NCI-H526 treated with DMSO at 0.1 percent for 48 hours (cell line): ENCODE results near the gene SMIM3.
"Not testable (repeated sequence)": the region's sequence is repeated elsewhere in the genome, so short reads cannot be mapped to it uniquely, and the experiment has no call there.

ENCODE experiments used
- DNase-seq: peaks from one replicate; lab custom pipeline; 2025; lab: John Stamatoyannopoulos, UW

Gene SMIM3

GRCh38 chr5:150794927-150795326 lies 16.4 kb downstream of the SMIM3 start:
- DNase-seq, result no peak

GRCh38 chr5:150797384-150797783 lies 18.8 kb downstream of the SMIM3 start:
- DNase-seq, result no peak

GRCh38 chr5:150801117-150801927 lies 22.8 kb downstream of the SMIM3 start:
- DNase-seq, result peak; percentile 47

DNA sequence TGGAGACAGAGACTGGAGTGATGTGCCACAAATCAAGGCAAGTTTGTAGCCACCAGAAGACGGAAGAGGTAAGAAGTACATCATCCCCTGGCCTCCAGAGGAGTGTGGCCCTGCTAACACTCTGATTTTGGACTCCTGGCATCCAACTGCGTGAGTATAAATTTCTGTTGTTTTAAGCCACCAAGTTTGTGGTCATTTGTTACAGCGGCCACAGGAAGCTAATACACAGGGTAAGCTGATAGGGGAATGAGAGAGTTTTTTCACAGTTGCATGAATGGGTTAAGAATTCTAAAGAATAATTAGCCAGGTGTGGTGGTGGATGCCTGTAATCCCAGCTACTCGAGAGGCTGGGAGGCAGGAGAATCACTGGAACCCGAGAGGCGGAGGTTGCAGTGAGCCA lies 25.8 kb downstream of the SMIM3 start:
- DNase-seq, result no peak

DNA sequence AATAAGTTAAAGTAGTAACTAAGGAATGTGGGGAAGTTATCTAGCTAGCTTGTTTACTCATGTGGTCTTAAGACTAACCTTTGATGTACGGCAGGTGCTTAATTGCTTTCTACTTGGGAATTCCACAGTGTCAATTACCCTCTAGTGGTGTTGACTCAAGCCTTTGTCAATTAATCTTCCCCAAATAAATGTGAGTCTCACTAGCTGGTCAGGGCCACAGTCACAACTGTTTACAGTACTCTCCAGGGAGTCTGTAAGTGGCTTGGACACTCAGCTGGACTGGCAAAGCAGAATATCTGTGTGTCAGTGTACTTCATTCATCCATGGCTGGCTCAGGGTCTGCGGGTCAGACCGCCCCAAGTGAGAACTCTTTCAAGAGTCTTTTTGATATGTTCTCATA lies 30.8 kb downstream of the SMIM3 start:
- no peak for DNase-seq

DNA sequence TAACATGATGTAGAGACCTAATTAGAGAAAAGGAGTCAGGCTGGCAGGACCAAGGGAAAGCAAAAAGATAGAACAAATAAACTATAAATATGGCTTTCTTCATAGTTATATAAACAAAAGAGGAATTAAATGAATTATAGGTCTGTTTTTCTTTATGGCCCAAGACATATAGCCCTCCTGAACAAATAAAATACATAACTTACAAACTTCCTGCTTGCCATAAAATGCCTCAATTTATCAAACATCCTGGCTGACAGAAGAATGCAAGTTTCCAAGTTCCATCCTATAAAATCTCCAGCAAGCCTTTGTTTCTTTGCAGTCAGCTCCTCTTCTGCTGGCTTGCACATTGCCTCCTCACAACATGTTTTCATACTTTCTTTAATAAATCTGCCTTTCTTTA lies 36.5 kb downstream of the SMIM3 start:
- no peak for DNase-seq

GRCh38 chr5:150816946-150817345 lies 38.4 kb downstream of the SMIM3 start:
- no peak for DNase-seq

DNA sequence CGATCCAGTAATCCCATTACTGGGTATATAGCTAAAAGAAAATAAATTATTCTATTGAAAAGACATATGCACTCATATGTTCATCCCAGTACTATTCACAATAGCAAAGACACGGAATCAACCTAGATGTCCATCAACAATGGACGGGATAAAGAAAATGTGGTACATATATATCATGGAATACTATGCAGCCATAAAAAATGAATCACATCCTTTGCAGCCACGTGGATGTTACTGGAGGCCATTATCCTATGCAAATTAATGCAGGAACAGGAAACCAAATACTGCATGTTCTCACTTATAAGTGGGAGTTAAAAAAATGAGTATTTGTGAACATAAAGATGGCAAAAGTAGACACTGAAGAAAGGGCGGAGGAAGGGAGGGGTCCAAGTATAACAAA lies 51.2 kb downstream of the SMIM3 start:
- DNase-seq, result no peak

DNA sequence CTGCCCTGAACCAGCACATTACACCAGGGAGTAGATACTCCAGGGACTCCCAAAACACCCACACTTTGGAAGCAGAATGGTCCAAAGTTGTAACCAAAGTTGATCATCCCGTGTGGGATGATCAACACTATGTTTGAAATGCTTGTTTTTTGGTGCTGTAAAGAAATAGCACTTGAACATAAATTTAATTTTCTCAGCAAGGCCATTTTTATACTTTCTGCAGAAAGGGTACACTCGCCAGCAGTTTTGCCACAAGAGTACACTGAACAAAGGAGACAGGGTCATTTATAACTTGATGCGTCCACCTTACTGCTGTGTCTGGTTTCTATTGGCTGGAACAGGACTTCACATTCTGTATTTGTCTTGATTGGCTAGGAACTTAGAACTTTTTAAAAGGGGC lies 53.3 kb downstream of the SMIM3 start:
- not testable (repeated sequence) for DNase-seq

GRCh38 chr5:150836064-150836463 lies 57.5 kb downstream of the SMIM3 start:
- no peak for DNase-seq

DNA sequence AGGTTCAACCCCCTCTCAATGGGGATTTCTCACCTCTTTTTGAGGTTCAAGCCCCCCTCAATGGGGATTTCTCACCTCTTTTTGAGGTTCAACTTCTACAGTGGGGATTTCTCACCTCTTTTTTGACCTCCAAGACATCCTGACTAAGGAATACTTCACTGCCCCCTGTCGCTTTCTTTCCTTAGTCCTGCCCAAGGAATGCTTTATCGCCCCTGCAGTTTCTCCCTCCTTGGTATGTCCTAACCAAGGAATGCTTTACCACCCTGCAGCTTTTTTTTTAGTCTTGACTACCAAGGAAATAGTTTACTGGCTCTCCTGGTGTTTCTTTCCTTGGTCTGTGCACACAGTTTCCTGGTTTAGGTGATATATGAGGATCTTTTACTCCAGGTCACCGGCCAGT lies 58.1 kb downstream of the SMIM3 start:
- no peak for DNase-seq

DNA sequence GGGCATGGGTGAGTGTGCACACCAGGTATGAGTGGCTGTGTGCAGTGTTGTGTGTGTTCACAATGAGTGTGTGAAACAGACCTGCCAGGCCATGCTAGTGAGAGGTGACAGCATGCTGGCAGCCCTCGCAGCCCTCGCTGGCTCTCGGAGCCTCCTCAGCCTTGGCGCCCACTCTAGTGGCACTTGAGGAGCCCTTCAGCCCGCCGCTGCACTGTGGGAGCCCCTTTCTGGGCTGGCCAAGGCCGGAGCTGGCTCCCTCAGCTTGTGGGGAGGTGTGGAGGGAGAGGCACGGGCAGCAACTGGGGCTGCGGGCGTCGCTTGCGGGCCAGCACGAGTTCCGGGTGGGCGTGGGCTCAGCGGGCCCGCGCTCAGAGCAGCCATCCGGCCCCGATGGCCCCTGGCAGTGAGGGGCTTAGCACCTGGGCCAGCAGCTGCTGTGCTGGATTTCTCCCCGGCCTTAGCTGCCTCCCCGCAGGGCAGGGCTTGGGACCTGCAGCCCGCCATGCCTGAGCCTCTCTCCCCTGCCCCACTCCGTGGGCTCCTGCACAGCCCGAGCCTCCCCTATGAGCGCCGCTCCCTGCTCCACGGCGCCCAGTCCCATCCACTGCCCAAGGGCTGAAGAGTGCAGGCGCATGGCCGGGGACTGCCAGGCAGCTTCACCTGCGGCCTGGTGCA lies 66.8 kb downstream of the SMIM3 start:
- not testable (repeated sequence) for DNase-seq

GRCh38 chr5:150846308-150846653 lies 67.7 kb downstream of the SMIM3 start, which contains the start of gene IRGM:
Gene IRGM, plus strand, starts transcription at chr5:150846521. Its CDS starts 1,603 bp downstream, at chr5:150848124.
- not testable (repeated sequence) for DNase-seq
